AG09319 (cell line): ENCODE measurements around the gene HLA-DMA.

Experiments used
- DNase-seq: peaks from one replicate; pipeline ENCODE4 v3.0.0-alpha.2; 2010; ENCODE audit warnings: low read depth; ENCODE audit errors: extremely low read depth
- TF ChIP-seq, protein P1 (sequence below): IDR thresholded peaks from 2 replicates; pipeline ENCODE4 v1.5.1; 2011; ENCODE audit warnings: low read depth, mild to moderate bottlenecking, inconsistent platforms, low read length, moderate library complexity

Gene HLA-DMA

DNA sequence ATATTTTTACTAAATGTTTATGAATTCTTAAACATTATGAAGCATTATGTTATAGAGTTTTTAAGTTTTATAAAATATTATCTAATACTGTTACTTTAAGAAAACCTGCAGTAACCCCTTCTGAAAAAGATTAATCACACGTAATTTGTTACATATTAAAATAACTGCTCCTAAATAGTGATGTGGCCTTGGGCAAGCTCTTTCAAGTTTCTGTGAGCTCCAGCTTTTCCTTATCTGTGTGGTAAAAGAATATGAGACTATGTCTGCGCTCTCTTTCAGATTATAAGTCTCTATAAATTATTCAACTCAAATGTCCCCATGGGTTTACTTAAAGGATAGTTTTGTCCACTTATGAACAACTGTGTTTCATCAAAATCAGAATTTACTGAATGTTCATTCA is 44.0 kb downstream of the HLA-DMA start:
- DNase-seq, result no peak
- TF ChIP-seq, protein P1, sequence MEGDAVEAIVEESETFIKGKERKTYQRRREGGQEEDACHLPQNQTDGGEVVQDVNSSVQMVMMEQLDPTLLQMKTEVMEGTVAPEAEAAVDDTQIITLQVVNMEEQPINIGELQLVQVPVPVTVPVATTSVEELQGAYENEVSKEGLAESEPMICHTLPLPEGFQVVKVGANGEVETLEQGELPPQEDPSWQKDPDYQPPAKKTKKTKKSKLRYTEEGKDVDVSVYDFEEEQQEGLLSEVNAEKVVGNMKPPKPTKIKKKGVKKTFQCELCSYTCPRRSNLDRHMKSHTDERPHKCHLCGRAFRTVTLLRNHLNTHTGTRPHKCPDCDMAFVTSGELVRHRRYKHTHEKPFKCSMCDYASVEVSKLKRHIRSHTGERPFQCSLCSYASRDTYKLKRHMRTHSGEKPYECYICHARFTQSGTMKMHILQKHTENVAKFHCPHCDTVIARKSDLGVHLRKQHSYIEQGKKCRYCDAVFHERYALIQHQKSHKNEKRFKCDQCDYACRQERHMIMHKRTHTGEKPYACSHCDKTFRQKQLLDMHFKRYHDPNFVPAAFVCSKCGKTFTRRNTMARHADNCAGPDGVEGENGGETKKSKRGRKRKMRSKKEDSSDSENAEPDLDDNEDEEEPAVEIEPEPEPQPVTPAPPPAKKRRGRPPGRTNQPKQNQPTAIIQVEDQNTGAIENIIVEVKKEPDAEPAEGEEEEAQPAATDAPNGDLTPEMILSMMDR, result no peak

DNA sequence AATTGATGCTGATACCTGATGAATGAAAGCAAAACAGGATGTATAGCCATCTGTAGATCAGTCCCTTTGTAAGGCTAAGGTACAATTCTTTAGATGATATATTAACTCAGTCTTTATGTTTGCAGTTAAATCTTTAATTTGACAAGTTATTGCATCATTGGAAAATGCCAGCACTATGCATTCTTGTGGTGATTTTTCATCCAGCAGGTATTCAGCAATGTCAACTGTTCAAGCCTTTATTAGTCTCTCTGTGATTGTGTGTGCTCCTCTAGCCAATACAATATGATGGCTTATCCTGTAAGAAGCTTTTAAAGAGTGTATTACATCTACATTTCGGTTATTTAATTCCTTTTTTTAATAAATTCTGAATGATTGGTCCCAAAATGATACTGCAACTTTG is 46.4 kb downstream of the HLA-DMA start:
- no peak for DNase-seq
- TF ChIP-seq, protein P1, result no peak

DNA sequence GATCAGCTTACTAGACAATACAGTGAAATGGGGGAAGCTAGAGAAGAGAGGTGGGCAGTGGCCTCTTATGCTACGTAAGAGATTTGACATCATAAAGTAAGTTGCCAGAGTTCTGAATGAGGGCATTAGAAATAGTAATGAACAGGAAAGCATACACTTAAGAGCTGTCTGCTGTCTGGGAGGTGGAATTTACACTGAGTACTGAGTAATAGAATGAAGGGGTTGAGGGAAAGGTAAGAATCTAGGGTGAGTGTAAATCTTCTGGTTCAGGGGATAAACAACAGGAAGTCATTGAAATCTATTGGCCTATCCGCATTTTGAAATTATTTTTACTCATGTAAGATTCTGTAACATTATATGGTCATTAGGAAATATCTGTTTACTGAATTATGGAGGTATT is 47.8 kb downstream of the HLA-DMA start:
- DNase-seq, result no peak
- TF ChIP-seq, protein P1, result no peak

DNA sequence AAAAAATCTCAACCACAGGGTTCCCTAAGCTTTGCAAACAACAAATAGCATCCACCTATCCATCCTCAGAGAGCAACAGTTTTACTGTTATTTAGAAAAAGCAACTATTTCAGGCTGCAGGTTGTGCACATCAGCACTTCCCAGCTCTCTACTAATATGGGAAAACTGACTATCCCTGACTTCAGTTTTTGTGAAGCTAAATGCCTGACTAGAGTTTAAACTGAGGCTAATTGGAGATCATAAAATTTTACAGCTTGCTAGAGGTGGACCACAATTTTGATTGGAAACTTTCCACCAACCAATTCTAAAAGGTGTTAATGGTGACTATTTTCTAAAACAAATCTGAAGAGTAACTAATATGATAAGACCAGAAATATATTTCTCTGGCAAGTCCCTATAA is 48.9 kb downstream of the HLA-DMA start:
- TF ChIP-seq, protein P1, result no peak
- DNase-seq, result no peak
